SK-N-SH (cell line): ENCODE data around the gene NTRK3.

Experiments
- CHD2 ChIP-seq: fragments of 150-350 bp; IDR thresholded peaks from 2 replicates; pipeline ENCODE4 v1.6.1; 2018; ENCODE audit warnings: low read length; ENCODE audit not compliant: partially characterized antibody
- CTCF ChIP-seq: fragments of 200-600 bp; sonication (generic); IDR thresholded peaks from 2 replicates; pipeline ENCODE4 v1.6.1; 2017; ENCODE audit warnings: antibody characterized with exemption, mild to moderate bottlenecking, moderate library complexity
- EP300 ChIP-seq, 2 experiments: IDR thresholded peaks; 2 replicates each; pipeline versions ENCODE4 v1.4.0 to v1.6.1; 2012; ENCODE audit warnings: borderline replicate concordance in 1 of 2, low read depth in 1 of 2, low read length in 1 of 2
- FOSL2 ChIP-seq: IDR thresholded peaks from 2 replicates; pipeline ENCODE4 v1.4.0; 2012; ENCODE audit warnings: low read depth, mild to moderate bottlenecking, moderate library complexity, borderline replicate concordance
- NRF1 ChIP-seq: IDR thresholded peaks from 2 replicates; pipeline ENCODE4 v1.6.1; 2012; ENCODE audit warnings: low read depth, mild to moderate bottlenecking, low read length
- POLR2AphosphoS5 ChIP-seq: IDR thresholded peaks from 2 replicates; pipeline ENCODE4 v1.6.1; 2012; ENCODE audit warnings: low read depth, low read length
- REST ChIP-seq: IDR thresholded peaks from 2 replicates; pipeline ENCODE4 v1.6.1; 2012; ENCODE audit warnings: mild to moderate bottlenecking, low read depth, low read length, moderate library complexity
- TAF1 ChIP-seq: IDR thresholded peaks from 2 replicates; pipeline ENCODE4 v1.6.1; 2012; ENCODE audit warnings: low read depth, mild to moderate bottlenecking, low read length, moderate library complexity, borderline replicate concordance
- TCF12 ChIP-seq: IDR thresholded peaks from 2 replicates; pipeline ENCODE4 v1.4.0; 2012
- YY1 ChIP-seq: IDR thresholded peaks from 2 replicates; pipeline ENCODE4 v1.4.0; 2012; ENCODE audit warnings: low read depth, mild to moderate bottlenecking
- TF ChIP-seq, protein P1 (sequence below): IDR thresholded peaks from 2 replicates; pipeline ENCODE4 v1.4.0; 2012; ENCODE audit warnings: low read depth

- no peak for TF ChIP-seq YY1
- TF ChIP-seq NRF1 = no peak
- TF ChIP-seq CTCF = no peak
- no peak for TF ChIP-seq FOSL2
- TF ChIP-seq EP300 (IDR thresholded peaks at IDR 0.05; ENCODE audit: borderline replicate concordance in 1 of 2, low read depth in 1 of 2, low read length in 1 of 2) = no peak
- no peak for TF ChIP-seq TAF1
- TF ChIP-seq REST = no peak
- TF ChIP-seq, protein P1, sequence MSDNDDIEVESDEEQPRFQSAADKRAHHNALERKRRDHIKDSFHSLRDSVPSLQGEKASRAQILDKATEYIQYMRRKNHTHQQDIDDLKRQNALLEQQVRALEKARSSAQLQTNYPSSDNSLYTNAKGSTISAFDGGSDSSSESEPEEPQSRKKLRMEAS = no peak
- TF ChIP-seq POLR2AphosphoS5 = no peak
- TF ChIP-seq TCF12 = no peak
- TF ChIP-seq CHD2 = no peak
These were observed 389.6 kb downstream of the NTRK3 start for GRCh38 chr15:87866961-87867360.
